Liver (tissue), 3 donors: ENCODE measurements around the gene IGF2BP2.

Experiments used
- ATF3 ChIP-seq: IDR thresholded peaks from 2 replicates; pipeline ENCODE4 v1.6.1; 2016; ENCODE audit warnings: antibody characterized with exemption
- CTCF ChIP-seq: fragments of 150-350 bp; IDR thresholded peaks from 2 replicates; pipeline ENCODE4 v1.5.1; 2017; ENCODE audit warnings: improper control_type of control experiment, low read depth, low read length; ENCODE audit not compliant: missing input control
- EGR1 ChIP-seq, 2 donors: IDR thresholded peaks; 2 replicates each; pipeline ENCODE4 v1.6.1; 2016 to 2018; ENCODE audit warnings: antibody characterized with exemption in 2 of 2, low read depth in 2 of 2
- JUND ChIP-seq, 2 donors: IDR thresholded peaks; 2 replicates each; pipeline ENCODE4 v1.6.1; 2016; ENCODE audit warnings: antibody characterized with exemption in 2 of 2
- MAX ChIP-seq: IDR thresholded peaks from 2 replicates; pipeline ENCODE4 v1.6.1; 2016; ENCODE audit warnings: antibody characterized with exemption
- NR2F2 ChIP-seq: IDR thresholded peaks from 2 replicates; pipeline ENCODE4 v1.6.1; 2016; ENCODE audit warnings: antibody characterized with exemption
- RAD21 ChIP-seq, 2 donors: IDR thresholded peaks; 2 replicates each; pipeline ENCODE4 v1.6.1; 2016; ENCODE audit warnings: antibody characterized with exemption in 2 of 2, mild to moderate bottlenecking in 2 of 2
- REST ChIP-seq: IDR thresholded peaks from 2 replicates; pipeline ENCODE4 v1.6.1; 2016; ENCODE audit warnings: antibody characterized with exemption, mild to moderate bottlenecking
- RXRA ChIP-seq, 2 donors: IDR thresholded peaks; 2 replicates each; pipeline ENCODE4 v1.6.1; 2017 to 2018; ENCODE audit warnings: antibody characterized with exemption in 2 of 2, mild to moderate bottlenecking in 1 of 2
- SP1 ChIP-seq: IDR thresholded peaks from 2 replicates; pipeline ENCODE4 v1.6.1; 2018; ENCODE audit warnings: antibody characterized with exemption, mild to moderate bottlenecking
- TAF1 ChIP-seq: conservative IDR thresholded peaks from 2 replicates; pipeline ENCODE4 v1.6.1; 2016; ENCODE audit warnings: antibody characterized with exemption, mild to moderate bottlenecking
- YY1 ChIP-seq: IDR thresholded peaks from 2 replicates; pipeline ENCODE4 v1.6.1; 2016; ENCODE audit warnings: antibody characterized with exemption, mild to moderate bottlenecking
- ZBTB33 ChIP-seq: IDR thresholded peaks from 2 replicates; pipeline ENCODE4 v1.6.1; 2016; ENCODE audit warnings: antibody characterized with exemption
- donor health status: healthy.
- donor health status: healthy.

GRCh38 chr3:185718736-185719593 is 105.9 kb downstream of the IGF2BP2 start:
- TF ChIP-seq CTCF: no peak
- TF ChIP-seq MAX: no peak
- no peak for TF ChIP-seq NR2F2
- TF ChIP-seq REST: no peak
- no peak for TF ChIP-seq RAD21 (IDR thresholded peaks at IDR 0.05)
- no peak for TF ChIP-seq RXRA (IDR thresholded peaks at IDR 0.05)
- TF ChIP-seq SP1: no peak
- no peak for TF ChIP-seq YY1
- no peak for TF ChIP-seq JUND (IDR thresholded peaks at IDR 0.05)
- no peak for TF ChIP-seq ATF3
- TF ChIP-seq TAF1: no peak
- no peak for TF ChIP-seq ZBTB33
- TF ChIP-seq EGR1 (IDR thresholded peaks at IDR 0.05; ENCODE audit: low read depth in 2 of 2): no peak
